MM.1S (cell line): ENCODE data around the gene MRPL2.

ENCODE experiments used
- CTCF ChIP-seq: fragments of 300-600 bp; sonication (generic); IDR thresholded peaks from 2 replicates; pipeline ENCODE4 v1.5.1; 2016; ENCODE audit warnings: antibody characterized with exemption, low read length, mixed read lengths
- EZH2 ChIP-seq: fragments of 300-600 bp; sonication (generic); optimal IDR thresholded peaks from 2 replicates; pipeline ENCODE3; 2017; ENCODE audit warnings: low read depth, mild to moderate bottlenecking, antibody characterized with exemption, low read length, mixed read lengths
- EZH2phosphoT487 ChIP-seq: fragments of 300-600 bp; sonication (generic); IDR thresholded peaks from 2 replicates; pipeline ENCODE4 v1.6.1; 2018; ENCODE audit warnings: antibody characterized with exemption, low read length

DNA sequence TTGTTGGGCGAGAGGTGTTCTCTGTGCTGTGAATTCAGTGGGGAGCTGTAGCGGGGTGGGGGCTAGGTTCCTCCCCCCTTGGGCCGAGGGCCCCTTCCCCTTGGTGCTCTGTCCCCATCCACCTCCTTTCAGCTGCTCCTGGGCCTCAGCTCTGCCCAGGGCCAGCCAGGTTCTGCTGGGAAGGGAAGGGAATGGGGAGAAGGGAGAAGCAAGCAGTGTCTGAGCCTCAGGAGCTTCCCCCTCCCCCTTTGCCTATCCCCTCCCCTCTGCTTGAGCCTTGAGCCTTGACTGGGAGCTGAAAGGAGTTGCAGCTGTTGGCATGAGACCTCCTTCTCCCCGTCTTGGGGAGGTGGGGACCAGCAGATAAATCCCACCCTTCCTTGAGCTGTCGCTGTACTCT is 38.4 kb downstream of the MRPL2 start:
- TF ChIP-seq CTCF (no peak), EZH2 (no peak), EZH2phosphoT487 (no peak)
